GM12875 (cell line): ENCODE data around the gene CRYL1.

Experiments used
- H3K4me3 ChIP-seq: one replicate; pipeline ENCODE4 v1.5.1; 2011; ENCODE audit warnings: low read depth, low read length, control low read depth
- CTCF ChIP-seq: IDR thresholded peaks from 2 replicates; pipeline ENCODE4 v1.5.1; 2011; ENCODE audit warnings: low read depth, mild to moderate bottlenecking, control low read depth, inconsistent platforms, low read length, moderate library complexity, borderline replicate concordance; ENCODE audit not compliant: insufficient read depth

The CRYL1 gene

DNA sequence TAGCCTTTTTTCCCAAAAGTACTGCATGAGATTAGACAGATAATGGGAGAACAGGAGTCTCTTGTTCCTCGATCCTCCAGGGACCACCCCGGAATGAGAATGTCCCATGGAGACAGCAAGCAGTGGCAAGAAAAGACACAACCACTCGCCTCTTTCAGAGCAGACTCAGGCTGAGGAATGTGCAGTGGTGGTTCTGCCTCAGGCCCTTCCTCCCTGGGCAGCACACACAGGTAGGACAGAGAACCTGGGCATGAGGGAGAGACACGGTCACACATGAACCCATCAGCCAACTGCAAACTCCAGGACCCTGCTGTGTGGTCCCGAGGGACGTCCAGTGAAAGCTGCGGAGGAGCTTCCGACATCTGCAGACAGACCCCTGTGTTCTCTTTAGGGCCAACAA, 31.0 kb downstream of the CRYL1 start:
- no peak for TF ChIP-seq CTCF
- no peak overlapping the region for H3K4me3 ChIP-seq

DNA sequence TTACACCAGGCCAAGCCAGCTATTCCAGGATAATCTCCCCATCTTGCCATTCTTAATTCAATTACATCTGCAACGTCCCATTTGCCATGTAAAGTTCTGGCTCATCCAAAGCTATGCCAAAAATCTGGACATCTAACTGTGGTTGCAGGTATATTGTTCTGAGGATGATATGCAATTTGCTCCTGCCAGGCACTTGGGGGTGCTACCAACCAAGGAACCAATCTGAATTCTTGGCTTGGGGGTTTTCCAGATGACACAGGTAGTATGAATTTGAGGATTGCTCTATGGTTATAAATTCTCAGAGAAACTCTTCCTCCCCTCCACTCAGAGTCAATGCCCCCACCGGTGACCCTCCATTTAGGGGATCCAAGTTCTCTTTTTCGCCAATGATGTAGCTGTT, 33.0 kb downstream of the CRYL1 start:
- peak; percentile 50; the same call in 1 of the 2 replicates for TF ChIP-seq CTCF
- no peak overlapping the region for H3K4me3 ChIP-seq

- H3K4me3 ChIP-seq = no peak overlapping the region
- no peak for TF ChIP-seq CTCF
Measured at GRCh38 chr13:20491926-20492435, 33.7 kb downstream of the CRYL1 start.

GRCh38 chr13:20489185-20489820, 36.4 kb downstream of the CRYL1 start:
- TF ChIP-seq CTCF = no peak
- no peak overlapping the region for H3K4me3 ChIP-seq

GRCh38 chr13:20487927-20488326, 37.7 kb downstream of the CRYL1 start:
- no peak overlapping the region for H3K4me3 ChIP-seq
- no peak for TF ChIP-seq CTCF

- no peak overlapping the region for H3K4me3 ChIP-seq
- no peak for TF ChIP-seq CTCF
Measured at GRCh38 chr13:20482787-20483186, 42.9 kb downstream of the CRYL1 start.

DNA sequence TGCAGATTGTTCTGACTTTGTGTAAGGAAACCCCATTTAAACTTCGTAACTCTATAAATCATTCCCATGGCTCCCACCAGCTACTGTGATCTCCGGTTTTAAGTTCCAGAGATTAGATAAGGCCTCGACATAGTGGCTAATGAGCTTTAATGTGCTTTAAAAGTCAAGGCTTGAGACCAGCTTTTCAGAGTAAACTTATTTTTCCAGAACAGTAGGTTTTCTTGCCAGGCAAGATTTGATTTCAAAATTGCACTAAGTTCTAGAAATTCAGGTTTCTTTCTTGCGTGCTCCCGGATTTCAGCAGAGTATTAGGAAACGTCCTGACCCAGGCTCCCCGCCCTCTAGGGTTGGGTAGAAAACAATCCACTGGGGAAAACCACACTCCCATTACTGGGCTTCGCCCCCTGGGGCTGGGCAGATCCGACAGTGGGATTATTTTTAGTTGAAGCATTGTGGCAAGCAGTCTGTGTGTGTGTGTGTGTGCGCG, 43.3 kb downstream of the CRYL1 start:
- TF ChIP-seq CTCF = no peak
- H3K4me3 ChIP-seq = no peak overlapping the region
